Esophagus muscularis mucosa (tissue), 3 donors: ENCODE data around the gene TNRC6C.

Source experiments
- CTCF ChIP-seq, 3 experiments: fragments of 200-600 bp in 2 of 3; fragments of 450-650 bp in 1 of 3; sonication (generic) in 2 of 3; IDR thresholded peaks; one replicate each; pipeline ENCODE4 v1.5.1; 2017 to 2019; ENCODE audit warnings: antibody characterized with exemption in 3 of 3, mild to moderate bottlenecking in 2 of 3, moderate library complexity in 1 of 3
- POLR2A ChIP-seq: fragments of 450-650 bp; IDR thresholded peaks from one replicate; pipeline ENCODE4 v1.6.1; 2017; ENCODE audit warnings: antibody characterized with exemption, moderate library complexity, mild to moderate bottlenecking, low read depth

- TF ChIP-seq CTCF (IDR thresholded peaks at IDR 0.05) (no peak), POLR2A (no peak)
Measured at GRCh38 chr17:78127888-78128550, 169.5 kb downstream of the TNRC6C start.
